A549 (cell line): ENCODE data around the gene VIPR2. TPM values are rescaled to one million over a fixed set of nuclear protein-coding genes. Genes with fewer than 3 reads are reported as not detected.

ENCODE experiments used
- ATAC-seq, 2 experiments: fragments of 200-7000 bp in 1 of 2; fragments of >200 bp in 1 of 2; cut with Nextera tagmentation in 1 of 2; cut with Tn5 transposase in 1 of 2; 3 replicates each; pipeline versions ENCODE4 v1.8.0 to v1.9.1; 2018 to 2020; ENCODE audit warnings: mild to moderate bottlenecking in 1 of 2, moderate library complexity in 1 of 2
- CTCF ChIA-PET: fragments of 300-600 bp; sonication (Branson Sonifier 250); formaldehyde crosslinking; extraction: SDS; loops from one replicate; lab custom pipeline; 2021; ENCODE audit warnings: antibody characterized with exemption, inconsistent platforms; lab: Yijun Ruan, JAX
- POLR2A ChIA-PET: fragments of 350-600 bp; formaldehyde crosslinking; extraction: SDS; loops from one replicate; lab custom pipeline; 2021; ENCODE audit warnings: antibody characterized with exemption, inconsistent platforms; lab: Yijun Ruan, JAX
- DNase-seq, 2 experiments: peaks; one replicate each; pipeline versions ENCODE4 v3.0.0 to v3.0.0-alpha.2; 2011 to 2016; ENCODE audit warnings: low read depth in 1 of 2, low spot score in 1 of 2
- FAIRE-seq: peaks from 2 replicates; lab custom pipeline; 2011; peaks lifted over from hg19 to GRCh38; lab: Jason Lieb, UNC
- H3K27ac ChIP-seq, 2 experiments: fragments of >200 bp; sonication (Bioruptor Twin); formaldehyde crosslinking; 3 replicates each; pipeline ENCODE4 v1.5.1; 2016 to 2017
- H3K4me1 ChIP-seq: fragments of >200 bp; sonication (Bioruptor Twin); formaldehyde crosslinking; 3 replicates; pipeline ENCODE4 v1.6.1; 2016
- H3K4me2 ChIP-seq: fragments of >200 bp; sonication (Bioruptor Twin); formaldehyde crosslinking; 3 replicates; pipeline ENCODE4 v1.6.1; 2016
- H3K4me3 ChIP-seq: fragments of >200 bp; sonication (Bioruptor Twin); formaldehyde crosslinking; 3 replicates; pipeline ENCODE4 v1.5.1; 2016
- H3K9me3 ChIP-seq: fragments of >200 bp; sonication (Bioruptor Twin); formaldehyde crosslinking; 3 replicates; pipeline ENCODE4 v1.6.1; 2016
- ATOH8 ChIP-seq: fragments of 250-450 bp; sonication (Bioruptor Pico); IDR thresholded peaks from 2 replicates; pipeline ENCODE4 v1.5.0; 2020; ENCODE audit warnings: low read depth, mild to moderate bottlenecking, moderate library complexity
- BCL3 ChIP-seq: fragments of >200 bp; sonication (Bioruptor Twin); formaldehyde crosslinking; IDR thresholded peaks from 3 replicates; pipeline ENCODE4 v1.6.1; 2016
- CTCF ChIP-seq: fragments of >200 bp; sonication (Bioruptor Twin); formaldehyde crosslinking; IDR thresholded peaks from 3 replicates; pipeline ENCODE4 v1.5.1; 2016
- EHMT2 ChIP-seq: fragments of 200-600 bp; sonication (generic); IDR thresholded peaks from 2 replicates; pipeline ENCODE4 v1.6.1; 2016; ENCODE audit warnings: antibody characterized with exemption, low read depth, mild to moderate bottlenecking, moderate library complexity
- HOXB13 ChIP-seq: fragments of 250-450 bp; sonication (Bioruptor Pico); IDR thresholded peaks from 2 replicates; pipeline ENCODE4 v1.5.0; 2020; ENCODE audit warnings: low read depth, mild to moderate bottlenecking, moderate library complexity
- JUNB ChIP-seq: fragments of >200 bp; sonication (Bioruptor Twin); formaldehyde crosslinking; IDR thresholded peaks from 2 replicates; pipeline ENCODE4 v1.6.1; 2016
- KDM1A ChIP-seq: fragments of 200-600 bp; sonication (generic); IDR thresholded peaks from 2 replicates; pipeline ENCODE4 v1.6.1; 2016; ENCODE audit warnings: low read depth, mild to moderate bottlenecking
- MAFK ChIP-seq: fragments of 450-650 bp; IDR thresholded peaks from 2 replicates; pipeline ENCODE4 v1.6.1; 2014; ENCODE audit not compliant: partially characterized antibody
- MYC ChIP-seq: IDR thresholded peaks from 2 replicates; pipeline ENCODE4 v1.6.1; 2012; ENCODE audit warnings: mild to moderate bottlenecking, inconsistent platforms, low read length, improper control_type of control experiment, borderline replicate concordance
- NFE2L2 ChIP-seq: fragments of 150-350 bp; conservative IDR thresholded peaks from 2 replicates; pipeline ENCODE4 v1.6.1; 2014; ENCODE audit warnings: low read length
- NR3C1 ChIP-seq: fragments of >200 bp; sonication (Bioruptor Twin); formaldehyde crosslinking; IDR thresholded peaks from 3 replicates; pipeline ENCODE4 v1.6.1; 2017
- PBX3 ChIP-seq: IDR thresholded peaks from 2 replicates; pipeline ENCODE4 v1.6.1; 2012
- REST ChIP-seq: fragments of 200-600 bp; sonication (generic); IDR thresholded peaks from 2 replicates; pipeline ENCODE4 v1.6.1; 2016; ENCODE audit warnings: antibody characterized with exemption, mild to moderate bottlenecking, moderate library complexity
- USF2 ChIP-seq: fragments of 450-650 bp; IDR thresholded peaks from 2 replicates; pipeline ENCODE4 v1.6.1; 2014; ENCODE audit warnings: antibody characterized with exemption
- ZFP36 ChIP-seq: fragments of 450-650 bp; IDR thresholded peaks from 2 replicates; pipeline ENCODE4 v1.6.1; 2014; ENCODE audit warnings: borderline replicate concordance; ENCODE audit not compliant: partially characterized antibody
- WGBS: methylation state at CpG from one replicate; pipeline ENCODE4 v1.1.6; 2017; ENCODE audit errors: missing lambda C conversion rate; 5-methylcytosine and 5-hydroxymethylcytosine counted together
- polyA plus RNA-seq, 4 experiments: library from polyadenylated mRNA; depleted of rRNA in 3 of 4; stranded (reverse); fragments of >200 nt; fragmentation: RNase III in 1 of 4; extraction: RNeasy Plus Mini Kit Qiagen cat#74134 plus additional on column Dnase treatment in 1 of 4; gene quantifications; 2 replicates in 3 of 4; 3 replicates in 1 of 4; pipeline ENCODE4 v1.2.3, GENCODE V29; 2011 to 2017

VIPR2 gene
- polyA plus RNA-seq, 2 of the 4 experiments (the other 2 are of a cell fraction), result not detected

GRCh38 chr7:159040912-159041711 lies 103.6 kb downstream of the VIPR2 start:
- Histone ChIP-seq H3K4me1 (no peaks in the 10 kb centered on the region), H3K4me2 (no peak overlapping the region), H3K9me3 (peaks cover 7% of the 10 kb centered on the region; the same call in 1 of the 3 replicates), H3K27ac (no peak overlapping the region), H3K4me3 (no peak overlapping the region)
- 62% methylated on average over 9 of the region's 24 CpGs for WGBS
- TF ChIP-seq EHMT2, result no peak
- no peak for TF ChIP-seq HOXB13 (CRISPR knock-in tag)
- no peak for TF ChIP-seq REST
- no peak for TF ChIP-seq NR3C1
- no peak for TF ChIP-seq JUNB
- no peak for TF ChIP-seq ZFP36
- no peak for TF ChIP-seq CTCF
- DNase-seq, result no peak
- no peak for FAIRE-seq
- no peak for ATAC-seq
- ChIA-PET CTCF (no interaction called here), POLR2A (no interaction called here)

GRCh38 chr7:159040146-159040545 lies 104.5 kb downstream of the VIPR2 start:
- Histone ChIP-seq H3K9me3 (peaks cover 7% of the 10 kb centered on the region; the same call in 1 of the 3 replicates), H3K4me1 (no peaks in the 10 kb centered on the region), H3K4me2 (no peak overlapping the region), H3K27ac (no peak overlapping the region), H3K4me3 (no peak overlapping the region)
- FAIRE-seq, result no peak
- ATAC-seq, result no peak
- CTCF ChIA-PET, result no interaction called here
- 77% methylated on average over 8 of the region's 10 CpGs for WGBS
- no peak for TF ChIP-seq NR3C1
- no peak for TF ChIP-seq CTCF
- TF ChIP-seq PBX3, result no peak
- no peak for TF ChIP-seq MAFK
- no peak for TF ChIP-seq KDM1A
- TF ChIP-seq BCL3, result no peak
- no peak for TF ChIP-seq ATOH8 (CRISPR knock-in tag)
- no peak for TF ChIP-seq MYC
- TF ChIP-seq USF2, result no peak
- TF ChIP-seq NFE2L2, result no peak
- POLR2A ChIA-PET, result no interaction called here
- no peak for DNase-seq
